TTC549 (cell line): Measurements from ENCODE around the gene ANKRD13A.

Experiments
- FAIRE-seq: peaks from 2 replicates; lab custom pipeline; 2012; peaks lifted over from hg19 to GRCh38; lab: Jason Lieb, UNC

The ANKRD13A gene

DNA sequence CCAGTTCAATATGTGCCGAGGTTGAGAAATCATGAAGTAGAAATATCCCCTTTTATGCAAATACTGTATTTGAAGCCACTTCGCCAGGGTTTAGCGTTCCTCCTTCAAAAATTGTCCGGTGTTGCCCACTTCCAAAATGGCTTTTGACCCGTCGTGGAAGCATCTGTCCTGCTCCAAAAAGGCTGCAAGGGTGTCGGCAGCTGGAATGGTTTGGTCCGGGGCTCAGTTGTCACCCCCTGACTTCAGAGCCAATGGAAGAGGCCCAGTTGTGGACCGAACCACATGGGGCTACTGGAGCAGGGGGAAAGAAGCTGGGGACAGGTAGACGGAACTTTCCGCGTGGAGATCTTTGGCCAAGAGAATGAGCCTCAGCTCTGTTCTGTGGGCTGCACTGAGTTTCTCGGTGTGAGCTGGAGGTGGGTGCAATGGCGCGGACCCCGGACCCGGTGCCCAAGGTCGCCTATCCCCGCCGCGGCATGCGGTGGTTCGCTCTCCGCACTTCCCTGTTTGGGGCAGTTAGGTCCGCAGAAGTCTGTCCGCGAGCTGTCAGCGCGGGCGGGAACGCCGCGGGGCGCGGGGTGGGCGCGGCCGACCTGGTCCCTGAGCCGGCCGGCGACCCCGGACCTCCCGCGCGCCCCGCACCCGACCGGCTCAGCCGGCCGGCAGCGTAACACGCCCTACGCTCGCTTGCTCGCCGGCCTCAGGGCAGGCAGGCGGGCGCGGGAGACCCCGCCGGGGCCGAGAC is at the start of gene ANKRD13A:
Gene ANKRD13A, plus strand, starts transcription at position 527 of the 745 bp plus-strand sequence. CDS start 259 bp downstream, outside the sequence.
- no peak for FAIRE-seq

DNA sequence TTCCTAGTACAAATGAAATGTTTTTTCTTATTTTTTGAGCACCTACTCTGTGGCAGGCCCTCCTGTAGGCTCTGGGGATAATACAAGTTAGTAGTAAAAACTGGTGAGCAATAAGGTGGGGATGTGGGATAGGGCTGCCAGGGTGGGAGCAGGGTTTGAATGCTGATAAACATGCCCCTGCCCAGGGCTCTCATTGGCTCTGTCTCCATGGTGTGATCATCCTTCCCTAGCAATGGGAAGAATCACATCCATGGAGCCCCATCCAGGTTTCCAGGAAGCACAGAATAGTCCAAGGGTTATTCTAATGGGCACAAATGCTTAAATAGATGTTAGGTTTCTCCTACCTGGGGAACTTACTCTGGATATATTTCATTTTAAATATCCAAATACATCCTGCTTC is 48.6 kb upstream of the ANKRD13A start:
- no peak for FAIRE-seq

DNA sequence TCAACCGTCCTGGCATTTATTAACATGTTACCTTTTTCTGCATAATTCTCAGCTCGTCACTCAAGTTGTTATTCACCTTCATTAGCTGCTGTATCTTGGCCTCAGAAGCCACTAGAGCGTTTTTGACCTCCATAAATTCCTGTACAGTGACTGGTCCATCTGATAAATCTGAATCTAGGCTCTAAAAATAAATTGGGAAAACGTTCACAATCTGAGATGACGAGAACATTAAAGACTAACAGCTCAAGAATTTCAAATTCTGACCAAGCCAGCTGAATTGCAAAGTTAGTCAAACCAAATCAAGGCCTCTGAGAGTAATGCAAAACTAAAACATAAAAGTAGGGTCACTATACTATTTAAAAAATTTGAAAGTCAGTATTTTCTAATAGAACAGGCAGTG is 48.1 kb upstream of the ANKRD13A start:
- FAIRE-seq = no peak

DNA sequence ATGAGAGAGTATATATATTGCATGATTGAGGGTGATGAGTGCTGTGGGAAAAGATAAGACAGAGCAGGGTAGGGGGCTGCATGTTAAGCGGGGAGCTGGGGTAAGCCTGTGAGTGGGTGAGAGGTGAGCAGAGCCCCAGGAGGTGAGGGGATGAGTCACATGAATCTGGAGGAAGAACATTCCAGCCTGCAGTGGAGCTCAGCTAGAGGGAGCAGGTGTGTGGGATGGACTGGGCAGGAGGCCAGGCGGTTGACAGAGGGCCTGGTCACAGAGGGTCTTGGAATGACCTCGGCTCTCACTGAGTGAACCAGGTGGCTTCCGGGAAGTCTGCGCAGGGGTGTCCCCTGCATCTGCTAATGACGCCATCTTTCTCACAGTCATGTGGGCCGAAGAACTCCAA is 47.5 kb upstream of the ANKRD13A start:
- no peak for FAIRE-seq

DNA sequence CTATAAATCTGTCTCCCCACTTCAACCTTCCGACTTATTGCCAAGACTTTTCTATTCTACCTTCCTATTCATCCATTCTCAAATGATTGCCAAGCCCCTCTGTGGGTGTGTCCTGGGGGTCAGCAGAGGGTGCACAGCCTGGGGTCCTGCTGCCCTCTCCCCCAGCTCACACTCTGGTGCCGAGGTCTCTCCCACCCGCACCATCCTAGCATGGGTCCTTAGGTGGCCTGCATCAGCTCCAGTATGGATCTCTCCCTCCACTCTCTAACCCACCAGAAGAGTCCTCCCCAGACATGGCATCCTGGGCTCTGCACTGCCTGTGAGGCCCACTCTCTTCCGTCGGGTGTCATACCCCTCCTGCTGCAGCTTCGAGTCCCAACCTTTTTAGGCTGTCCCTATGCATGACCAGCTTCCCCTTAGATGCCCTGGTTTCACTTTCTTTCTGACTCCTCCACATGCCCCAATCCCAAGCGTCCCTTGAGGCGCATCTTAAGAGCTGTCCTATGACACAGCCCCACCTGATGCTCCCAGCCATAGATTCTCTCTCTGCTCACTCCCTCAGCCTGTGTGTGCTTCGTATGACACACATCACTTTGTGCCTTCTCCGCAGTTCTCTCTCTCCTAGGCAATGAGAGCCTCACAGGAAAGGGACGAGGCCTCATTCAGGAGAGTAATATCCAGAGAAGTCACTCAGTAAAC is 46.9 kb upstream of the ANKRD13A start:
- no peak for FAIRE-seq

DNA sequence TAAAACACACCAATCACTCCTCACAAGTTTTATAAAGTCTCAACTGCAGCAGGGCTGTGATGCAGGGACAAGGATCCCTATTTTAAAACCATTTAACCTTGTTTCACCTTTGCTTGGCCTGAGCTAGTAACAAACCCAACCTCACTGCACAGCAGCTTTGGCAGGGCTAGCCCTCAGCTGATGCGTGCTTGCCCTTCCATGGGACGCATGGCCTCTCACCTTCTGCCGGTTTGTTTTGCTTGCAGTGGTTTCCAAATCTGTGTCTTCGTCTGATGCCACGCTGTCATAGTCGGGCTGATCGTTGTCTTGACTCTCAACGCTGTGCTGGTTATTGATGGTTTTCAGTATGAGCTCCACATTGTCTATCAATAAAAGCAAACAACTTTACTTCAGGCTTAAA is 46.4 kb upstream of the ANKRD13A start:
- FAIRE-seq = no peak

DNA sequence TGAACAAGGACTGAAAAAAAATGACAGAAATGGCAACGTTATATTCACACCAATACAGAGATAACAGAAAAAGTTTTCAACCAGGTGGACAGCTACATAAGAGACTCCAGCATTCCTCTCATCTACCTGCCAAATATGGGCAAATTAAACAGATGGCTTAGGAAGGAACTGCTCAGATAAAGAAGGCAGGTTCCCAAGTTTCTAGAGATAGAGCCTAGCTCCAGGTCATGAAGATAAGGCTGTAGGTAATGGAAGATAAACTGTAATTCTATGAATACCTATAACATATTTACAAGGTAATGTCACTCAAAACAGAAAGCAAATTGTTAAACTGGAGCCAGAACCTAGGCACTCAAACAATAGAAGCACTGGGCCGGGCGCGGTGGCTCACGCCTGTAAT is 45.6 kb upstream of the ANKRD13A start:
- FAIRE-seq = no peak

DNA sequence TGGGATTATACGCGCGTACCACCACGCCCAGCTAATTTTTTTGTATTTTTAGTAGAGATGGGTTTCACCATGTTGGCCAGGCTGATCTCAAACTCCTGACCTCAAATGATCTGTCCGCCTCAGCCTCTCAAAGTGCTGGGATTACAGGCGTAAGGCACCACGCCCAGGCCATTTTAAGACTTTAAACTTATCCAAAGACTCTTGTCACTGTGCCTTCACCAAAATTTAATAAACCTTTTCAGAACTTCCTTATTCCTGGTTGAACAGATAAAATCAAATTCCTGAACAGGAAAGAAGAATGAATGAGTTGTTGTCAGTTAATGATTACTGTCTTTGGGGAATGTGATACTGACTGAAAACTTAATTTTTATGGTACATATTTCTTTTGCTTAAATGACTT is 40.9 kb upstream of the ANKRD13A start:
- FAIRE-seq = no peak

DNA sequence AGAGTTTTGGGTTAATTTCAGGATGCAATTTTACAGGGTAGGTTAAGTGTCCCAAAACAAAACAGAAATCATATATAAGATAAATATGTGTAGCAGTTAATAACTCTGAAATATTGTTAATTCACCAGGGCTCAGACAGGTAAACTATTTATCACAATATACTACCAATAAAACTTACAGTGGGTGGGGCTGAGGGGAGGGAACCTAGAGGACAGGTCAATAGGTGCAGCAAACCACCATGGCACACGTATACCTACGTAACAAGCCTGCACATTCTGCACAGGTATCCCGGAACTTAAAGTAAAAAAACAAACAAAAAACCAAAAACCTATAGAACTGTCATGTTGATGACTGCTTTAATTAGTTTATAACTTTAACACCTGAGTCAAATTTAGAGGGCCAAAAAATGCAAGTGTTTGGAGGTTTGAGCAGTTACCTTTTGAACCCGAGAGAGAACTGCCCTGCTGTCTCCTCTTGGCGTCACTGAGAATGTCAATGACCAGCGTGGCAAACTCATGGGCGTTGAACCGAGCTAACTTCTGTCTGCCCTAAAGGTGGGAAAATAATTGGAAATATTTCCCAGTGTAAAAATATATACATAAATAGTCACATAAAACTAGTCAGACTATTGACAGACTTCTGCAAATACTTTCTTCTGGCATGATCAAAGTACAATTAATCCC is 39.7 kb upstream of the ANKRD13A start:
- no peak for FAIRE-seq

DNA sequence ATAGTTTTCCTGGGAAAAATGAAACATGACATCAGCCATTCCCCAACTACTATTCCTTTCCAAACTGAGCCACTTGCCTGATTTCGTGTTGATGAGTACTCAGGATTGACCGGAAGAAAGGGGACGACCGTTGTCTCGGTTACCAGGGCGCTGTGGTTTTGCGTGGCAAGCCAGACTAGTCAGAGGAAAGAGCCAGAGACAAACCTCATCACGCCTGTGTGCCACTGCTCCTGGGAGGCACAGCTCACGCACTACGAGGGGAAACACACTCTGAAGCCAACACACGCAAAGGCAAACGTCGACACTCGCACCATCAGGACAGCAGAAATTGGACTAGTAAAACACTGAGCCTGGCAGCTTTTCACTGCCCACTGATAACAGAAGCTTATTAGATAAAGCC is 38.0 kb upstream of the ANKRD13A start:
- no peak for FAIRE-seq

DNA sequence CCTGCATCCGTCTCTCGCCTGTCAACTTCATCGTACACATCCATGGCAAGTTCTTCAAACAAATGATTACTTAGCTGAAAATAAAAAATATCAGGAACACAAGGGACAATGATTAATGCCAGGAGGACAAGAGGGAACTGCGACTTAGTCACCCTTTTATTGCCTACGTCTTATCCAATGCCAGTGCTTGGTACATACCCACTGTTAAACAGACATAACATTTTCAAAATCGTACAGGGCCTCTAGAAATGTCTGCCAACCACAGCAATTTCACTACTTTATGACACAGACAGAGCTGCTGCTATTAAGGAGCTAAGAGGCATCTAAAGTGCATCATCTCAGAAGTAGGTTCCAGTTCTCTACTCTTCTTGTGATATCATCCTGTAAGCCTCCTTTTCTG is 37.6 kb upstream of the ANKRD13A start:
- FAIRE-seq = no peak

DNA sequence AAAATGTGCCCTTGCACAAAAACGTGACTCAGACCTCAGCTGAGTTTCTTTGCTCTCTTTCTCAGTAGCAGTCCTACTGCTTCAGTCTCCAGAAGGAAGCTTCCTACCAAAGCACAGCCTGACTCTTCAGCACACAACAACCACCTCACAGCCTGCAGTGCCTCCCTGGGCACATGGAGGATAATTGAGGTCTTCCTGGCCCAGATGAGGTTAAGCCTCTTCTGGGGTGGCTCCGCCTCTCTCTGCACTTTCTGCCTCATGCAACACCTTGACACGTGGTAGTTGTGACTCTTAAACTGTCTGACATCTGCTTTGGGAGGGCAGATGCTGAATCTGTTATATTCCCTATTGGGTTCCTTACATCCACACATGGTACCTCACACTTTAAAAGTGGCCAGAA is 36.8 kb upstream of the ANKRD13A start:
- no peak for FAIRE-seq

DNA sequence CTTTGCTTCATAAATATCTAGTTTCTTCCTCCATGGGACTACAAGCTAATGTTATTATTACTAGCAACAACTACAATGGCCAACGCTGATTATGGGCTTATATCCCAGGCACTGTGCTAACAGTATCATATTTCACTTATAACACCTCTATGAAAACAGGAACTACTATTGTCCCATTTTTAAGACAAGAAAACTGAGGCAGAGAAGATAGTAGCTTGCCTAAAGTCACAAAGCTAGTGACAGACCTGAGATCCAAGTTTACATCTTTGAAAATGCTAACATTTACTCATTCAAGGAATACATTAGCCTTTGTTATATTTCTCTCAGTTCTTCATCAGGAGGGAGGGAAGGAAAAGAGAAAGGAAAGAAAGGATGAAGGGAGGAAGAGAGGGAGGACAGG is 35.9 kb upstream of the ANKRD13A start:
- no peak for FAIRE-seq

DNA sequence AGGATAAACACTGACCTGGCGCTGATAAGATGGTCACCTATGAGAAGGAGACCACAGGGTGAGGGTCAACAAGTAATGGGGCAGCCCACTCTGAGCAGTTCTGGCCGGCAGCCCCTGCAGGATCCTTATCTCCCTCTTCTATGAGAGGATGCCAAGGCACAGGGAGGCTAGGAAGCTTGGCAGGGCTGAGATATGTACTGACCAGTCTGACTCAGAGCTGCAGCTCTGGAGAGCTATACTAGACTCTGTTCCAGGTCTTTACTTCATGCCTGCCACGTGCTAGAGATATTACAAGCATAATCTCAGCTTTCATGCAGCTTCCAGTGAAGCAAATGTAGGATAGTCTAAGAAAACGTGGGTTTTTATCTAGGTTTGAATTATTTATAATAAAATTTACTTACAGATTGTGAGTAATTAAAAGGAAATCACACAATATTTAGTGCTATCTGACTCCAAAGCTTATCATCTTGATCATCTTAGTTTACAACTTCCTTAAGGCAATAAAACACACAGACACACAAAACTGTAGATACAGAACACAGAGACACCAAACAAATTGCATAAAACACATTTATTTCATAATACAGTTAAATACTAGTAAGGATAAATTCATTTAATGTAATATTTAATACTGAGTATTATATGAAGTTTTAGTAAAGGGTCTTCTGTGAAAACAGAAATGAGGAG is 35.3 kb upstream of the ANKRD13A start:
- FAIRE-seq = no peak

DNA sequence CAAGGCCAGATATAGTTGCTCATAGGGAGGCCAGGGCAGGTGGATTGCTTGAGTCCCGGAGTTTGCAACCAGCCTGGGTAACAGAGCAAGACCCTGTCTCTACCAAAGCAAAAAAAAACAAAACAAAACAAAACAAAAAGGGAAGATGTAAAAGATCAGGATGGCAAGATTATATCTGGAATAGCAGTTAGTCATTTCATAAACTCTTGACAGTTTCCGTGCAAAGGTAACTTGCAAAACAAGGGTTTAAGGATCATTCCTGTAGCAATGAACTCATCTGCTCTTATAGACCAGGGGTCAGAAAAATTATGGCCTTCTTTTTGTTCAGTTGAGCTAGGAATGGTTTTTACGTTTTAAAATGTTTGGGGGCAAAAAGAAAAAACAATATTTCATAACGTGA is 32.7 kb upstream of the ANKRD13A start:
- FAIRE-seq = no peak

DNA sequence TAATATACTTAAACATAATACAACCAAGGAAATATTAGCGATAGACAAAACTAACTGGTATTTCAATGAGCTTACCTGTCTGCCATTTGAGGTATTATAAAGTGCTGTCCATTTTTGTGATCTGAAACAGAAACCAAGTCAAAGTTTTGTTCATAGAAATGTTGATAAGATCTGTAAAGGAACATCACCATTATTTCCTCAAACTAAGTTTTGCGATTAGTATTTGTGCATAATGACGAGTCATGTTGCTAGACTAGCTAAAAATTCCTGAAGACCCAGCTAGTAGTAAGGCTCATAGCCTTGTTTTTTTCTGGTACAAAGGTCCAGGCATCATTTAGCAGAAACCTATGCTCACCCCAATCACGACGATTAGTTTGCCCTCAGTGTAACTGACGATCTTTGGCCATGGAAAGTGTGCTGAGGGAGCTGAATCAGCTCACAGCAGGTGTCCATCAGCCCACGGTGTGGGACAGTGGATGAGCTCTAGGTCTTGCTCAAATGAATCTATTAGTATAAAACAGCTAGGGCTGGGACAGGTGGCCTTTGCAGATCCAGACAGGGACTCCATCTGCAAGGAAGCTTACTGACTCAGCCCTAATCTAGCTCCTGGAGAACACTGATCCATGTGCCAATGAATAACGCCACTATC is 31.7 kb upstream of the ANKRD13A start:
- FAIRE-seq = no peak

DNA sequence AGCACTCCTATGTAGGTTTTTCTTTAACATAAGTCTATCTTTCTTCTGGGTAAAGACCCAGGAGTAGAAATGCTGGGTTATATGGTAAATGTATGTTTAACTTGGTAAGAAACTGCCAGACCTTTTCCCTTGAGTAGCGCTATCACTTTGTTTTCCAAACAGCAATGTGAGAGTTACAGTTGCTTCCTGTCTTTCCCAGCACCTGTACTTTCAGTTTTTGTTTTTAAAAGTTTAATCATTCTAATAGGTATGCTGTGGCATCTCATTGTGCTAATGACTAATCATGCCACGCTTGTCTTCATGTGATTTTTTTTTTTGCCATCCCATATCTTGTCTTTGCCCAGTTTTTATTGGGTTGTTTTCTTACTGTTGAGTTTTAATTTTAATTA is 31.2 kb upstream of the ANKRD13A start:
- no peak for FAIRE-seq

DNA sequence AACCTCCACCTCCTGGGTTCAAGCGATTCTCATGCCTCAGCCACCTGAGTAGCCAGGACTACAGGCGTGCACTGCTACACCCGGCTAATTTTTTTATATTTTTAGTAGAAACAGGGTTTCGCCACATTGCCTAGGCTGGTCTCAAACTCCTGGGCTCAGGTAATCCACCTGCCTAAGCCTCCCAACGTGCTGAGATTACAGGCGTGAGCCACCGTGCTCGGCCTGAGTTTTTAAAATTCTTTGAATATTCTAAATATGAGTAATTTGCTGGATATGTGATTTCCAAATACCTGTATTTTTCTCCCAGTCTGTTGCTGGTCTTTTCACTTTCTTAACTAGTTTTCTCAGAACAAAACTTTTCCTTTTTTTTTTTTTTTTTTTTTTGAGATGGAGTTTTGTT is 30.4 kb upstream of the ANKRD13A start:
- FAIRE-seq = no peak

DNA sequence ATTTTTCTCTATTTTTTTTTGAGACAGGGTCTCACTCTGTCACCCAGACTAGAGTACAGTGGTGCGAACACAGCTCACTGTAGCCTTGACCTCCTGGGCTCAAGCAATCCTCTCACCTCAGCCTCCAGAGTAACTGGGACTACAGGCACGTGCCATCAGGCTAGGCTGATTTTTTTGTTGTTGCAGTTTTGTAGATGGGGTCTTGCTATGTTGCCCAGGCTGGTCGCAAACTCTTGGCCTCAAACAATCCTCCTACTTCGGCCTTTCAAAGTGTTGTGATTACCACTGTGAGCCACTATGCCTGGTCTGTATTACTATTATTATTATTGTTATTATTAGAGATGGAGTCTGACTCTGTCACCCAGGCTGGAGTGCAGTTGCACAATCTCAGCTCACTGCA is 26.4 kb upstream of the ANKRD13A start:
- FAIRE-seq = no peak

DNA sequence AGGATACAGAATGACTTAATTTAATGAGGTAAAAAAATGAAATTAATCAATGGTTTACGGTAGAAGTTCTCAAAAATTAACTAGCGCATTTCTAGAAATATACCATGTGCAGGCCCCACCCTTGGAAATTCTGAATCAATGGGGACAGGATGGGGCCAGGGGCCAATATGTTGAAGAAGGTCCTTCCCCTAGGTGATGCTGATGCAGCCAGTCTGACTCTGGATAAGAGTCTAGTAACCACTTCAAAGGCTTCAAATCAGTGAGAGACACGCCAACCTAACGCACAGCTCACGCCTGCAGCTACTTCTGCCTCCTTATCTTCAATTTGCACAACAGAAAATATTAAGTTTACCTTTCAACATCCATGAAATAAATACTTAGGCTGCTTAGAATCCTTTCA is 17.9 kb upstream of the ANKRD13A start:
- FAIRE-seq = no peak

DNA sequence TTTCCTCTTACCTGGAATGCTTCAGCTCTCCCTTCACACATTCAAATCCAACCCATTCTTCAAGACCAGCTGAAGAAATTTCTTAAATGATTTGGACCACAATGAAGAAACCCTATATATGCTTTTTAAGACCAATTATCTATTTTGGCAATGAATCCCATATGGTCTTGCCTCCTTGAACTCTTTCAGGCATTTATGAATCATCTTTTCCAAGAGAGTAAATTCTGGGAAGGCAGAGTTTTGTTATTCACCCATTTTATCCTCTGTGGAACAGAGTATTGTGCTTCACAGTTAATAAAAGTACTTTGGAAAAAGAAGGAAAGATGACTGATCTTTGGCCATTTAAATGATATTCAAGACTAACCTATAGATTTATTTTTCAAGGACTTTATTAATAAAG is 17.0 kb upstream of the ANKRD13A start:
- FAIRE-seq = no peak

DNA sequence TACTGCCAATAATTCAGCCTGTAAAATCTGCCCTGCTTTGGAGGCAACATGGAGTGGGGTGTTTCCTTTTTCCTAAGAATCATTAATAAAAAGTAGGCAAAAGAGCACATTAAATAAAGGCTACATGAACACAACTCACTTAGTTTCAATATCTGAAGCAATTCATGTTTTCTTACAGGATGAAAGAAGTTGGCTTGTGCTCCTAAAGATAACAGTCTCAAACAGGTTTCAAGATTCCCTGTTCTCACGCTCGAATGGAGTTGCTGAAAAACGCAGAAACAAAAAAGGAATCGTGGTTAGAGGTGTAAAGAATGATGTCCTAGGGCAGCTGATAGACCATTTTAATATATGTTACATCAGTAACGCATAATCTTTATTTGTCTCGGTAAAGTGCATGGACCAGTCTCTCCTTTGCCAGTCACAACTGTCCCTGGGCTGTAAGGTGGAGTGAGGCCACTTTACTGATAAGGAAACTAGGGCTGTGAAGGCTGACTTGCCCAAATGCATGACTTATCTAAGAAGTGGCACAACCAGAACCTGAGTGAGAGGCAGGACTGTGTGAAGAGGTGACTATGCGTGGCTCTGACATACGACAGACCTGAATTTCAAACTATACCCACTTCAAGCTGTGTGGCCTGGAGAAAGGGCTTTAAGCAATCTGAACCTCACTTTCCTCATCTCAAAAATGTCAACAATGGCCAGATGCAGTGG is 15.6 kb upstream of the ANKRD13A start:
- no peak for FAIRE-seq
